ENCODE results near the gene GNB1.
"Not testable (repeated sequence)": the region's sequence is repeated elsewhere in the genome, so short reads cannot be mapped to it uniquely, and the experiment has no call there.

Gene GNB1

GRCh38 chr1:1890506-1891348 is at the start of gene GNB1:
GNB1 (minus strand) TSS chr1:1891087; CDS start chr1:1825453, 65,634 bp downstream.
- peak; percentile 89 for DNase-seq

GRCh38 chr1:1940123-1940425 is 49.2 kb upstream of the GNB1 start:
- DNase-seq: no peak

DNA sequence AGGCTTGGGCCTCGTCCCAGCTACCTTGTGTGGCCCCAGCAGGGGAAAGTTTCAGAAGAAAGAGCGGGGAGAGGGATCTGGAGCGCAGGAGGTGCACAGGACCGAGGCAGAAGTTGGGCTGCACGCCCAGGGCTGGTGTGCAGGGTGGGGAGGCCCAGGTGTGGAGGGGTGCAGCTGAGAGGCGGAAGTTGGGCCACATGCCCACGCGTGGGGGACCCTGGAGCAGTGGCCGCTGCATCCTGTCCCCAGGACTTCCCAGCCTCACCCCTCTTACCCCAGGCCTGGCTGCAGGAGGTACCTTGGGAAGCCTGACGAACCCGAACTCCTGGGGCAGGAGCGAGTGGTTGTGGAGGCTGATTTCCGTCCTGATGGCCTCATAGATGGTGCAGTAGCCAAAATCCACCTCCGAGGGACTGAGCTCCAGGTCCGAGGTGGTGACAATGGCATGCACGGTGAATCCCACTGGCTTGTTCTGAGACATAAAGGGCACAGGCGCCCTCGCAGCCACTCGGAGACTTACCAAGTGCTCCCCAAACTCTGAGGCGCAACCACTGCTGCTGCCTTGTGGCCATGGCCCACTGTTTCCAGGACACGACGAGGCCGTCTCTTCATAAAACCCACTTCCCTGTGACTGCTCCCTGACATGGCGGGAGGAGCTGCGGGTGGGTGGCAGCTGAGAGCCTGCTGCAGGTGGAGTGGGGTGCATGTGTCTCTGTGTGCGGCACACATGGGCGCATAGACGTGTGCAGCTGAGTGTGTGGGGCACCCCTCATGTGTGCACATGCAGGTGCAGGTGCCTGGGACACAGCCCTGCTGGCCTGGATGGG is 48.6 kb upstream of the GNB1 start:
- DNase-seq: no peak

GRCh38 chr1:1938613-1939295 is 47.9 kb upstream of the GNB1 start:
- no peak for DNase-seq

DNA sequence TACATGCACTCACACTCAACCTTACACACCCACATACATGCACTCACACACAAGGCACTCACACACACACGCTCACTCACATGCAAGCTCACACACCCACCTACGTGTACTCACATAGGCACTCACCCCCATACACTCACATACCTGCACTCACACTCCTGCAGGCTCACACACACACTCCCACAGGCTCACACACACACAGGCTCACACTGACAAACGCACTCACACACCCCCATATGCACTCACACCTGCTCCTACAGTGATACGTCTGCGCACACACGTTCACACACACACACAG is 47.3 kb upstream of the GNB1 start:
- no peak for DNase-seq

DNA sequence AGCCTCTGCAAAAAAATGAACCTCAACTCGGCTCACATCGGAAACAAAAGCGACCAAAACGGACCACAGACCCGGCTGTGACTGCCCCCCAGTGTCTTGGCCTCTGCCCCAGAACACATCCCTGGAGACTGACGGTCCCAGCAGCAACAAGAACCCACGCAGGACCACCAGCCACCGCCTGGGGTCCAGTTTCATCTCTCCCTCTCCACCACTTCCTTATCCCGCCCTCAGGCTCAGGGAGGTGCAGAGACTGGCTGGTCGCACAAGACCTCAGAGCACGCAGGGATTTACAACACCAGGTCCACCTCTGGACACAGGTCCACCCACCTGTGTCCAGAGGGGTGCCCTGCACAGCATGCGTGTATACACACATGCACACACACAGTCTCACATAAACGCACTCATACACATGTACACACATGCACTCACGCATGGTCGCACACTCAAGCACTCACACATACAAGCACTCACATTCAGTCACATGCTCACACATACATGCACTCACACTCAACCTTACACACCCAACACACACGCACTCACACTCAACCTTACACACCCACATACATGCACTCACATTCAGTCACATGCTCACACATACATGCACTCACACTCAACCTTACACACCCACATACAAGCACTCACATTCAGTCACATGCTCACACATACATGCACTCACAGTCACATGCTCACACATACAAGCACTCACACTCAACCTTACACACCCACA is 46.8 kb upstream of the GNB1 start:
- DNase-seq: no peak

- DNase-seq: no peak
Measured at GRCh38 chr1:1937061-1937460, 46.2 kb upstream of the GNB1 start.

DNA sequence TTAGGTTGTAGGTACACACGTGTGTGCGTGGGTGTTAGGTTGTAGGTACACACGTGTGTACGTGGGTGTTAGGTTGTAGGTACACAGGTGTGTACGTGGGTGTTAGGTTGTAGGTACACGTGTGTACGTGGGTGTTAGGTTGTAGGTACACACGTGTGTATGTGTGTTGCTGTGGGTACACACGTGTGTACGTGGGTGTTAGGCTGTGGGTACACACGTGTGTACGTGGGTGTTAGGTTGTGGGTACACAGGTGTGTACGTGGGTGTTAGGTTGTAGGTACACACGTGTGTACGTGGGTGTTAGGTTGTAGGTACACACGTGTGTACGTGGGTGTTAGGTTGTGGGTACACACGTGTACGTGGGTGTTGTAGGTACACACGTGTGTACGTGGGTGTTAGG is 44.0 kb upstream of the GNB1 start:
- DNase-seq: not testable (repeated sequence)

GRCh38 chr1:1929639-1930545 is 39.0 kb upstream of the GNB1 start:
- DNase-seq: no peak

DNA sequence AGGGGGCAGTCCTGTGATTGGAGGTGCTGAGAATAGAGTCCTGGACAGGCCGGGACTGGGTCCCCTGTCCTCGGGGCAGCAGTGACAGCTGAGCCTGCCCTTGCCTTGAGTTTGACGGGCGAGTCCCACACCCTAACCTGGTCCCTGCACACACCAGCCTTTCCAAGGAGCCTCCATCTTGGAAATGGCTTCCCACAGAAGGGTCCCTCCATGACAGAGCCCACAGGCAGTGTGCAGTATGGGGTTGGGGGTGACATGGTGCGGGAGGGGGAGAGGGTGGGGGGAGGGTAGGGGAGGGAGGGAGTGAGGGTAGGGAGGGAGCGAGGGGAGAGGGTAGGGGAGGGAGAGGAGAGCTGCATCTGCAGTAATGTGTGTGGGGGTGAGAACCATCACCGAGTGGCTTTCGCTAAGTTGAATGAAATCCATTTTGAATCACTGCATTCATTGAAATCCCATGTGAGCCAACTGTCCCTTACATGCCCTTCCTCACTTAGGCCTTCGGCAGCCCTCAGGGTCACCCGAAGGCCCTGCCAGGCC is 38.3 kb upstream of the GNB1 start:
- no peak for DNase-seq

DNA sequence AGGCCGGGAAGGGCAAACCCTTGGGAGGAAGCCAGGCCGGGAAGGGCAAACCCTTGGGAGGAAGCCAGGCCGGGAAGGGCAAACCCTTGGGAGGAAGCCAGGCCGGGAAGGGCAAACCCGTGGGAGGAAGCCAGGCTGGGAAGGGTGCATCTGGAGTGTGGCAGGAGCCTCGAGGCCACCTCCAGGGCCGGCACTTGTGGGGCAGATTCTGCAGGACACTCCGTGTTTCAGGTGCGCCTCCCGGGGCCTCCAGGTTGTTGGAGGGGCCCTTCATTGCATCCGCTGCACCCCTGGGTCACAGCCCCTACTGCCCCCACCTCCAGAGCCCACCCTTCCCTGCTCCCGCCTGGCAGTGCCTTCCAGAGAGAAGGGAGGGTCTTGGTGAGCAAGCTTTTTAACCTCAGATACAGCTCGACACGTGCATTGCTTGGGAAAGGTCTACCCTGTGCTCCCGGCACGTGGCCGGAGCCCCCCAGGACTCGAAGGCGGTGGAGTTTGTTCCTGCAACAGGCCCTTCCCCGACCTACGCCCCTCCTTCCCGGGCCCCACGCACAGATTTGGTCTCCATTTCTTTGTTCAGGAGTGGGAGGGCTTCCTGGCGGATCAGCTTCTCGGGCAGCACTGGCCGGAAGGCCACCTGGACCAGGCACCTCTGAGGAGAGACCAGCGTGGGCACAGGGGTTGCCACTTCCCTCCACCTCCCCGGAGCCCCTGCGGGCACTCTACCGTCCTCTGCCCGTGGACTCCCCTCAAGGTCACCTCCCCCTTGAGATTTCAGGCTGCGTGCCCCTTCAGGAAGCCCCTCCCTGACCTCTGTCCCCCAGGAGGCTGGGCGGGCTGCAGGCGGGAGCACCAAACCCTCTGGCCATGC is 37.6 kb upstream of the GNB1 start:
- DNase-seq: no peak

GRCh38 chr1:1927751-1928150 is 36.9 kb upstream of the GNB1 start:
- DNase-seq: no peak

GRCh38 chr1:1926886-1927660 is 36.2 kb upstream of the GNB1 start:
- no peak for DNase-seq

DNA sequence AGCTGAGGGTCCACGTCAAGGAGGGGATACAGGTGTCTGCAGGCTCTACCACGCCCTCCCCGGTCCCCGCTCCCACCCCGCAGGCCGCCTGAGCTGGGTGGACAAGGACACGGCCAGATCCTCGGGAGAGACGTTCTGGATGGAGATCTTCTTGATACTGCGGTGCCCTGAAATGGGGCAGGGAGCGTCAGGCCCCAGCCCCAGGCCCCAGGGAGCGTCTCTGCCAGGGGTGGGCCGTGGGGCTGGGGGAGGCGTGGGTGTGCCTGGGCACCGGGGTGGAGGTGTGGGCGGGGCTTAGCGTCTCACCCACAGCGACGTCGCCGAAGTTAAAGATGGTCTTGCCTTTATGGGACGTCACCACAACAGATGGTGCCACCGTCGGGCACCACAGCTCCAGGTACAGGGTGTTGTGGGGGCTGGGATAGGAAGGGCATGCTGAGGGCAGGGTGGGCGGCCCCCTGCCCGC is 35.5 kb upstream of the GNB1 start:
- no peak for DNase-seq

GRCh38 chr1:1925437-1926345 is 34.8 kb upstream of the GNB1 start:
- DNase-seq: no peak

DNA sequence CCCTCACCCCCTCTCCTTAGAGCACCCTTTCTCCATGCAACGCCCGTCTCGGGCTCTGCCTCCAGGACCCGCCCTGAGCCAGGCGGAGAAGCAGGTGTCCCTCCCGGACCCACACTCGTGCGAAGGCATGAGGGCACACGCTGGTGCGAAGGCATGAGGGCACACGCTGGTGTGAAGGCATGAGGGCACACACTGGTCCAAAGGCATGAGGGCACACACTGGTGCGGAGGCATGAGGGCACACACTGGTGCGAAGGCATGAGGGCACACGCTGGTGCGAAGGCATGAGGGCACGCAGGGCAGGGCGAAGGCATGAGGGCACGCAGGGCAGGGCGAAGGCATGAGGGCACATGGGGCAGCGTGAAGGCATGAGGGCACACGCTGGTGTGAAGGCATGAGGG is 34.0 kb upstream of the GNB1 start:
- no peak for DNase-seq

- no peak for DNase-seq
Measured at GRCh38 chr1:1924386-1924785, 33.5 kb upstream of the GNB1 start.

- no peak for DNase-seq
Measured at GRCh38 chr1:1922956-1923833, 32.3 kb upstream of the GNB1 start.
